Activated CD4-positive, CD25-positive, alpha-beta regulatory T cell treated with anti-CD3 and anti-CD28 coated beads, Interleukin-2, amount 50 U/mL, for 72 hours (primary cell): ENCODE results near the gene HPS5.

Experiments
- DNase-seq: peaks from one replicate; pipeline ENCODE4 v3.0.0; 2021

The HPS5 gene

DNA sequence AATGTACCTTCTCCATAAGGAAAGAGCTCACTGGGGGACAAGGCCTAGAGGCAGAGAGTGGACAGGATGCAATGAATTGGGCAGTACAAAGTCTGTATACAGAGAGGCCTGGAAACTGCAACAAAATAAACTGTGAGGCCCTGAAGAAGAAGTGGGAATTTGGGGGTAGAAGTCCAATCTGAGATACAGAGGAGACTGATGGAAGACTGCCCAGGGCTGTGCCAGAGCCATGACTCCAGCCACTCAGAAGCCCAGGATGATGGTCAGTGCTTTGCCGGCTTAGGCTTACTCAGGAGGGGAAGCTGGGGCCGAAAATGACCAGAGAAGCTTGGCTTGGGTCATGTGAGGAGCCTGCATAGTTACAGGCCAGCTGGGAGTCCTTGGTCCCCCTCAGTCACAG is 91.1 kb downstream of the HPS5 start:
- no peak for DNase-seq

DNA sequence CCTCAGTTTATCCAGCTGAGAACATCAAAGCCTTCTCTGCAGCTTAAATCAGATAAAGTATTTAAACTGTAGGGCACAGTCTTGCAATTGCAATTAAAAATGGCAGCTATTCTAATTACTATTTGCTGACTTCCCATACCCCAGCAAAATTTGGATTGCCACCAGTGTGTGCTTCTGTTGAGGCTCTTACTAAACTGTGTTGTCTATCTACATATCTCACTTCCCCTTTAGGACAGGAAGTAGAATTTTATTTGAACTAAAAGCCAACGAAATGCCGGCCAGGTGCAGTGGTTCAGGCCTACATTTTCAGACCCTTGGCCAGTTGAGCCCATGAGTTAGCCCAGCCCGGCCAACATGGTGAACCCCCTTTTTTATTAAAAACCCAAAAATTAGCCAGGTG is 92.4 kb downstream of the HPS5 start:
- no peak for DNase-seq
